ENCODE measurements around the gene NEK7.
"Not testable (repeated sequence)": the region's sequence is repeated elsewhere in the genome, so short reads cannot be mapped to it uniquely, and the experiment has no call there.

Gene NEK7

DNA sequence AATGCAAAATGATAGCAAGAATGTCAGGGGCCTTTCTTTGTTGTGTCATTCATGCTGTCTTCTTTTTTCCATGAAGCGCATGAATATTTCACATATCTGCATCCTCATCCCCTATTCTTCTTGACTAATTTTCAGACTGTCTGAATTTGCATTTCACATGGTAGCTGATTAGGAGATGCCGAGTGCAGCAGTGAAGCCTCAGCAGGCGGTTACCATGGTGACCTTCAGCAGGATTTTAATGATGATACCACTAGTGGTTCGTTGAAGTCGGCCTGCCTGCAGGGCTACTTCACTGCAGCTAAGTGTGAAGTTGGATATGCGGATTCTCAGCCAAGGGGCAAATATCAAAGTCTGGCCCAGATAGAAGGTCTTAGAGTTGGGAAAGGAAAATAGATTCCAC, 141.8 kb downstream of the NEK7 start:
- DNase-seq, result no peak

DNA sequence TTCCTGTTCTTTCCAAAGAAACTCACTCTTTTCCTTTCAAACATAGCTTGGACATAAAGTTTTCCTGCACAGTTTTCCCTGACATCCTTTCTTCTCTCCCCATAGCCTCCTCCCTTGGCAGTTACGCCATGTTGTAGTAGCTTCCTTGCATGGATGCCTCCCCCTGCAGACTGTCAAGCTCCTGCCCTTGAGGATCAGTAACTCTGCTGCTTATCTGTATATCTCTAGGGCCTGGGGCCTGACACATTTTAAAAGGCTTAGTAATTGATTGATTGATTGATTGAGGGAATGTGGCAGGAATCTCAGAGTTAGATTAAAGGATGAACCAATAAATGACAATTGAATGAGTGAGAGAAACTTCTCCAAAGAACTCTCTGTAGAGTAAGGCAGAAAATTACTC, 143.7 kb downstream of the NEK7 start:
- no peak for DNase-seq

- DNase-seq, result no peak
Observed at GRCh38 chr1:198304431-198304830, 147.6 kb downstream of the NEK7 start.

DNA sequence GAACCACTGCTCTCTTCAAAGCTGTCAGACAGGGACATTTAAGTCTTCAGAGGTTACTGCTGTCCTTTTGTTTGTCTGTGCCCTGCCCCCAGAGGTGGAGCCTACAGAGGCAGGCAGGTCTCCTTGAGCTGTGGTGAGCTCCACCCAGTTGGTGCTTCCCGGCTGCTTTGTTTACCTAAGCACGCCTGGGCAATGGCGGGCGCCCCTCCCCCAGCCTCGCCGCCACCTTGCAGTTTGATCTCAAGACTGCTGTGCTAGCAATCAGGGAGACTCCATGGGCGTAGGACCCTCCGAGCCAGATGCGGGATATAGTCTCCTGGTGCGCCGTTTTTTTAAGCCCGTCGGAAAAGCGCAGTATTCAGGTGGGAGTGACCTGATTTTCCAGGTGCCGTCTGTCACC, 158.0 kb downstream of the NEK7 start:
- not testable (repeated sequence) for DNase-seq

DNA sequence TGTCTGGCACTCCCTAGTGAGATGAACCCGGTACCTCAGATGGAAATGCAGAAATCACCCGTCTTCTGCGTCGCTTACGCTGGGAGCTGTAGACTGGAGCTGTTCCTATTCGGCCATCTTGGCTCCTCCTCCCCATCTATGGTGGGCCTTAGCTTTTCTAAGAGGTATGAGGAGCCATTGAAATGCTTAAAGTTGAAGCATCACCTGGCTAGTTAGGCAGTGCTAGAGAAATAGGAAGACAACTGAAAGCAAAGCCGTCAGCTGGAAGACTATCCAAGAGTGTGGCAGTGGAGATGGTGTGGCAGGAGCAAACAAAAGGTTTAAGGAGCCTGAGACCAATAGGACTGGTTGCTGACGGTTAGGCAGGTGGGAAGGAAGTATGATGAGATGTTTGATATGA, 158.5 kb downstream of the NEK7 start:
- not testable (repeated sequence) for DNase-seq

DNA sequence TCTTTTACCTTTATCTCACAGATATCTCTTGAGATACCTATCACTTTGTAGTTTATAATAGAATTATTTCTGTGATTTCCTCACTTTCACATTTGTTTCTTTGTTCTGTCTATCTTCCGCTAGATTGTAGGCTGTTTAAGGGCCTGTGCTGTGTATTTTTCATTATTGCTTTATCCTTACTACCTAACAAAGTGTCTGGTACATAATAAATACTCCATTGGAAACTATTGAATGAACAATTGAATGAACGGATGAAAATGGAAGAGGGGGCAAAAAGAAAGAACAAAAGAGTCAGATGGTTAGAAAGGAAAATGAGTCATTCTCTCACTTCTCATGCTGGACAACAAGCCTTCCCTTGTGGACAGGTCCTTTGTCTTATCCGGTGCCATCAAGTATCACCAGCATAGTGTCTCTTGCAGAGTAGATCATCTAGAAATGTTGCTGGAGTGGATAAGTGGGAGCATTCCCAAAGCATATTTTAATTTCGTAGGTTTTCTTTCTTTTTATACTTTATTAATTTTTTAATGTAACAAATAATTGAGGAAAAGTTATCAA, 159.8 kb downstream of the NEK7 start:
- no peak for DNase-seq

DNA sequence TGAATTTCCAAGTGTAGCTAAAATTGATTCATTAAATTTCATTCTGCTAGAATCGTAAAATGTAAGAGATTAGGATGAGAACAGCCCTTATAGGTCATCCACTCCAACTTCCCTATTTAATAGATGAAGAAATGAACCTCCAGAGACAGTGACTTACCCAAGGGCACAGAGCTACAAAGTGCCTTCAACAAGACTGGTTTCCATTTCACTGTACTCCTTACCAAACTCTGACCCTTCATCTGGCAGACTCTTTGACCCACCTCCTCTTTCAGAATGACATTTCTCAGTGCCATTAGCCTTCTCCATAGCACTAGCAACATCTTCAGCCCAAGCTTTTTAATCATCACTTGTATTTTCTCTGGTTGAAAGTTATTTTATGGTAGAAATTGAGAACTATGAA, 161.3 kb downstream of the NEK7 start:
- no peak for DNase-seq

- DNase-seq, result no peak
Observed at GRCh38 chr1:198320759-198321158, 164.0 kb downstream of the NEK7 start.

DNA sequence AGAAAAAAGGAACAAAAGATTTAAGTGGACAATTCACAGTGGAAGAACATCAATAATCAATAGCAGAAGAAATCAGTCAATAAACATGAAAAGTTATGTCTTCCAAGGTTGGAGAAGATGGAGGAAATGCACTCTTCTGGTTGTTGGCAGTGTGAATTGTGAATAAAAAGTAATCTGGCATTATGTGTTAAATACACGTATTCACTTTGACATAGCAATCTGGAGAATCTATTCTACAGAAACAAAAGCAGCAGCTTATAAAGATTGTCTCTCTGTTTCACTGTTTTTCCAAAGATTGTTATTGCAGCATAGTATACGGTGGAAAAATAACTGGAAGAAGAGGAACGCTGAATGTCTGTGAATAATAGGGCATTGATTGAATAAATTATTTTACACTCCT, 169.4 kb downstream of the NEK7 start:
- no peak for DNase-seq

DNA sequence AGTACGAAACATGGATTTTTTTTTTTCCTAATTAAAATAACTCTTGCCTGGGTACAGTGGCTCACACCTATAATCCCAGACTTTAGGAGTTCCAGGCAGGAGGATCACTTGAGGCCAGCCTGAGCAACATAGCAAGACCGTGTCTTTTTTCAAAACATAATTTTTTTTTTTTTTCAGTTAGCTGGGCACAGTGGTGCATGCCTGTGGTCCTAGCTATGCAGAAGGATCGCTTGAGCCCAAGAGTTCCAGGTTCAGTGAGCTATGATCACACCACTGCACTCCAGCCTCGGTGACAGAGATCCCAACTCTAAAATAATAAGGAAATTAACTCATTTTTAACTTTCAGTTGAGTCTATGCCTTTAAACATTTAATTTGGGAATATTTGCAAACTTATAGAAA, 170.1 kb downstream of the NEK7 start:
- DNase-seq, result no peak

DNA sequence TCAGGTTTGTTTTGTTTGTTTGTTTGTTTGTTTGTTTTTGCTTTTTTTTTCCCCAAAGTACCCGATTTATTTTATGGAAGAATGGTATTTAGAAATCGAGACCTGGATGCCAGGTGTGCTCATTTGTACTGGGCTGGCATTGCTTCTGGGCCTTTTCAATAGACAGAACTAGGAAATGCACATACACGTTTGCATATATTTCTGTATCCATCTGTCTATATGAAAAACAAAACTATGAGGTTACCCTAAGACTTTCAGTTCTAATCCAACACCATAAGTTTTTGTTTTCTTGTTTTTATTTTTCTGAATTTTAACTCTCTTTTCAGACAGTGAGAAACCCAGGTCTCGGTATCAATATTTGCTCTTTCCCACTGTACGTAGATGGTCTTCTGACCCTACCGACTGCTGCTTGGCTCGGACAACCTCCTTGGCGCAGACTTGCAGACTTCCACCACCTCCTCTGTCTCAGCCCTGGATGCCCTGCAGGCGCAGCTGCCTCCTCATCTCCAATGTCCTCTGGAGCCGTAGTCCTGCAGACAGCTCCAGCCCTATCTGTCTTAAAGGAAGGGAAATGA, 171.7 kb downstream of the NEK7 start:
- no peak for DNase-seq

DNA sequence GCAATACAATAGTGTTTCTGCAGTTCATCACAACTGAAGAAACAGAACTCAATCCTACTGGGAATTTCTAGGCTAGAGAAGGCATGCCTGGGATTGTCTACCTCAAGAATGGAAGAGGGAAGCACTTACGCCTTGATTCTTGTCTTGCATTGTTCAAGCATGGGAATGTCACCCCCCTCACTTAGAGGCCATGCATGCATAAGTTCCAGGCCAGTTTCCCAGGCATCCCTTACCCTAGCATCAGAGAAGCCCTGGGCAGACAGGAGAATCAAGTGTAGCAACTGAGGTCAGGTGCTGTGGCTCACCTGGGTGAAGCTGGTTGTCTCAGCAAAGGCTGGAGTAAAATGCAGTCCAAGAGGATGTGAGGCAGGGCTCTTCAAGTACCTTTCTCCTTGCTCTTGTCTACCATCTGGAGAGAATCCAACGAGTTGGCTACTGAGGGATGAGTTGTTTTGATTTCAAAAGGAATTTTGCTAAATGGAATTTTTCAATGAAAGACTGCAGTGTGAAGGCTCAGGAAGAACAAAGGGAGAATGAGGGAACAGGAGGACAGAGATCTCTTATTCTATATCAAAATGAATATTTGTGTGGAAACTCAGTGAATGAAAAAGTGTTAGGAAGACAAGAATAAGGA, 174.3 kb downstream of the NEK7 start:
- DNase-seq, result no peak

DNA sequence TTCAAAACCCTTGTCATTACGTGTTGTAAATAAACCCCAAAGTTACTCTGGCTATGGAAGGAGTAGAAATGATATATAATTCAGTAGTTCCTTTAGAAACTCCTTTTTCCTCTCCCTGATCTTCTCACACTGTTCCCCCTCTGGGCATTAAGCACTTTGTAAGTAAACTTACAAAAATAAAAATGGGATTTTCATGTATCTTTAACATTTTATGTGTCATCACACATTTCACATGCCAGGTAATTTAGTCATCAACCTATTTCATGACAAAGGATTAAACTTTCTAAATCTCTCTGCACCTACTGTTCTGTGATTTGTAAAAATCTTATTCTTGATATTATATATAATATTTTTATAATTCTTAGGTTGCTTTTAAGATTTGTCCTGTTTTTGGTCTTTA, 176.9 kb downstream of the NEK7 start:
- no peak for DNase-seq

DNA sequence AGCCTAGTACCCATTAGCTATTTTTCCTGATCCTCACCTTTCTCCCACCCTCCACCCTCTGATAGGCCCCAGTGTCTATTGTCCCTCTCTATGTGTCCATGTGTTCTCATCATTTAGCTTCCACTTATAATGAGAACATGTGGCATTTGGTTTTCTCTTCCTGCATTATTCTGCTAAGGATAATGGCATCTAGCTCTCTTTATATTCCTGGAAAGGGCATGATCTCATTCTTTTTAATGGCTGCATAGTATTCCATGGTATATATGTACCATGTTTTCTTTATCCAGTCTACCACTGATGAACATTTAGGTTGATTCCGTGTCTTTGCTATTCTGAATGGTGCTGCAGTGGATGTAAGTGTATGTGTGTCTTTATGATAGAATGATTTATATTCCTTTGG, 178.9 kb downstream of the NEK7 start:
- no peak for DNase-seq

GRCh38 chr1:198337886-198338285, 181.1 kb downstream of the NEK7 start:
- DNase-seq, result no peak

GRCh38 chr1:198340139-198340538, 183.3 kb downstream of the NEK7 start:
- DNase-seq, result no peak

- DNase-seq, result no peak
Observed at GRCh38 chr1:198346178-198346577, 189.4 kb downstream of the NEK7 start.

DNA sequence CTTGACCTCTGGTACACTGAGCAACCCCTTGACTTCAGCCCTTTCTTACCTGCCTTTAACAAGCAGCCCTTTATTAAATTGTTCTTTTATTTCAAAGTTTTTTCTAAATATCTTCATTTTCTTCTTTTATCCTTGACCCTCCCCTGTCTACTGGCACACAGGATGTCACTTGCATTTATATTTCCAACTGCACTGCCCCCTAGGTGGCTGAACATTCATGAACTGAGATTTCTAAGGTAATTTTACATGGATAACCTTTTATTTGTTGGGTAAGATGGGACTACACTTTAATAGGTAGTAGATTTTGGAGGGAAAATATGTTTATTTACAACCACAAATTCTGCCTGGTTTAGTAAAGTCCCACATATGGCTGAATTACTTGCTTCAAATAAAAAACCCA, 193.7 kb downstream of the NEK7 start:
- no peak for DNase-seq

GRCh38 chr1:198352975-198353695, 196.3 kb downstream of the NEK7 start:
- DNase-seq, result no peak

DNA sequence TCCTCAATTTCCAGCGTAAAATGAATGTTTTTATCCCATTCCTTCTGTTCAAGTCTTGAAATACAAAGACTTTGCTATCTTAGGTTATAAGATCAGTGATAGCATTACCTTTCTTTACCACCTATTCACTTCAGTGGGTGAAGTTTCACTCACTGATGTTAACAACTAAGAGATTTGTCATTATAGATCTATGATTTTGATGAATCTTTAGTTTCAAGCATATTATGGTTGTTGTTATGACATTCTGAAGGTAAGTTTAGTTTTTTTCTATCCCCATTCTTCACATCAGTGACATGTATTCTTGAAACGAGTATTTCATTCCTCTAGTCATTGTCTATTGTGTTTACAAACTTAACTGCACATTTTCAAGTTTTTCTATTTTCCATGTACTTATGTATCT, 201.1 kb downstream of the NEK7 start:
- no peak for DNase-seq

DNA sequence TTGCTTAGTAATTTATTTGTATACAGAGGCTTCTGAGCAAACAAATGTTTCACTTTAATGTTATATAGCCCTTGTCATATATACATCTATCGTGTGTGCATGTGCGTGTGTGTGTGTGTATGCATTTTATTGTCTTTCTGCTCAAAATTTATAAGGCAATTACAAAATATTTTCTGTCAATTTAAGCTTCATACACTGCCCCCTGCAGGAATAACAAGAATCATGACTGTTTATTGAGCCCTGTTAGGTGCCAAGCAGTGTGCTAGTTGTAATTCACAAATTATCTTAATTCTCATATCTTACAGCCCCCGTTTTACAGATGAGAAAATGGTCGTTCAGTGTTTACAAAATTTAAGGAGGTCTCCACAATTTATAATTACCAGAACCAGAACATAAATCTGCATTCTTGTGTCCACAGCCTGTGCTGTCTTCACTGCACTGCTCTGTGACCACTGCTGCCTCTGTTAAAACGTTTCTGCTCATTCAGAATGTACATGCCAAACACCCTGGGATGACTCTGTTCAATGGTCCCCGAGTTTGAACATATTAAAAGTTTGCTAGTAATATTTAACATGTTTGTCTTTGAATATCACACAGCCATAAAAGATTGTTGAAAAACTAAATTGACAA, 202.3 kb downstream of the NEK7 start:
- peak in 1 of 2 donors; percentile 2 for DNase-seq

DNA sequence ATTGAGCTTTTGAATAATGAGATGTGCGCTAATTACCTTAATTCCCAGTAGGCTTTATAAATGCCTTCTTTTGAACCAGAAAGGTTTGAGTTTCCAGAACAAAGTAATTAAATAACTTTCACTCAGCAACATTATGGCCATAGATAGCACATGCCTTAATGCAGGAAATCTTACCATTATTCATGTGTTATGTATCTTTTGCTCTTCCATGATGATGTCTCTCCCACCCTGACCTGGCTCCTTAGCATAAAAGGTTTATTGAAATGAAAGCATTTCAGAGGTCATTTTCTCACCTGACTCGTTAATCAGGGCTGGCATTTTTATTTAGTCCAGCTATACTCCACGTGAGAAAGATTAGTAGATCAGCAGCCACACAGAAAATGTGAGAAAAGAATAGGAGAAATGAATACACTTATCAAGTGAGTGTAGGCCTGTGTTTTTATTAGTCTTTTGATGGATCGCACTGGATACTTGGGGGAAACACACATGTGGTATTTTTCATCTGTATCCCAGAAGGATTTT, 203.5 kb downstream of the NEK7 start:
- DNase-seq, result no peak

DNA sequence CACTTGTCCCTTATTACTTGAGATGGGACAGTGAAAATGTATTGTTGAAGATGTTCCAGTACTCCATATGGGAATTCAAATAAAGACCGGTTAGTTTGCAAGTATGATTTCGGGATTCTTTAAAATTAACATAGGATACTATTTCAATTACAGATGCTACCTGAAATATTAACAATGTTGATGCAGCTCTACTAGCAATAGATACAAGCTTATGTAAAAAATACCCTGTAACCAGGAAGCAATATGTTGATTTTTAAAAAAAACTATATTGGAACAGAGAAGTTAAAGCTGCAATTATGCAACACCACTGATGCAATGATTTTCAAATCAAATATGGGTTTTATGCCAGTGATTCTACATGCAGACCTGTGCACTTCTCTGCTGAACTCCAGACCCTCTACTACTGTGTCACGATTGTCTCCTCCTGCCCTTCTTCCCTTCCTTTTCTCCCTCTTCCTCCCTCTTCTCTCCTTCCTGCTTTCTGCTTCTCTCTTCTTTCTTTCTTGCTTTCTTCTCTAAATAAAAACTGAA, 204.5 kb downstream of the NEK7 start:
- DNase-seq, result no peak

All from activated CD4-positive, alpha-beta T cell treated with anti-CD3 and anti-CD28 coated beads for 4 hours (primary cell).